IPS-18c (cell line): Measurements from ENCODE around the gene SLC9A8.

Experiments used
- H3K4me3 ChIP-seq: 2 replicates; pipeline ENCODE4 v1.7.0; 2013; ENCODE audit warnings: low read depth, mild to moderate bottlenecking, low read length, moderate library complexity; ENCODE audit not compliant: insufficient read depth
- H3K9me3 ChIP-seq: one replicate; pipeline ENCODE4 v1.6.1; 2013; ENCODE audit warnings: mild to moderate bottlenecking, low read length, moderate library complexity; ENCODE audit not compliant: control insufficient read depth, insufficient read depth

The SLC9A8 gene

GRCh38 chr20:49831022-49831769 is 18.6 kb downstream of the SLC9A8 start:
- H3K4me3 ChIP-seq = no peak overlapping the region
- no peaks in the 10 kb centered on the region for H3K9me3 ChIP-seq

GRCh38 chr20:49831770-49832631 is 19.4 kb downstream of the SLC9A8 start:
- Histone ChIP-seq H3K9me3 (no peaks in the 10 kb centered on the region), H3K4me3 (no peak overlapping the region)

DNA sequence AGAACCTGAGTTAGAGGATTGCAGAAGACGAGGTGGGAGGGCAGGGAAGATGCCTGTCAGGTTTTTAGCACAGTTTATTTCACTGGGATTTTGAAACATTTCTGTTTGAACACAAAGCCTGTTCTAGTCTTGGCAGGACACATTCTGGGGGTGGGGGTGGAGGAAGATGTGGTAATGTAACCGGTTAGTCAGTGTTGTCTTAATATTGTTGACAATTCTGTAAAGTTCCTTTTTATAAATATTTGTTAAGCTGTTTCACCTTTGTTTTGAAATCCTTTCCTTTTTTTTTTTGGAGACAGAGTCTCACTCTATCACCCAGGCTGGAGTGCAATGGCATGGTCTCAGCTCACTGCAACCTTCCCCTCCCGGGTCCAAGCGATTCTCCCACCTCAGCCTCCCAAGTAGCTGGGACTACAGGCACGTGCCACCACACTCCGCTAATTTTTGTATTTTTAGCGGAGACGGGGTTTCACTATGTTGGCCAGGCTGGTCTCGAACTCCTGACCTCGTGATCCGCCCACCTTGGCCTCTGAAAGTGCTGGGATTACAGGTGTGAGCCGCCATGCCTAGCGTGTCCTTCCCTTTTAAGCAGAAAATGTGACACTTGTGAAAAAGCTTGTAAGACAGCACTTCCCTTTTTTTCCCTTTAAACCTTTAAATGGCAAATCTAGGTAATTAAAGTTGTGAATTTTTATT is 20.2 kb downstream of the SLC9A8 start:
- H3K9me3 ChIP-seq = no peaks in the 10 kb centered on the region

GRCh38 chr20:49833483-49833882 is 20.9 kb downstream of the SLC9A8 start:
- Histone ChIP-seq H3K4me3 (no peak overlapping the region), H3K9me3 (no peaks in the 10 kb centered on the region)

More for the DNA sequence above, 20.2 kb downstream of the SLC9A8 start:
- H3K4me3 ChIP-seq = no peak overlapping the region

GRCh38 chr20:49835031-49835430 is 22.4 kb downstream of the SLC9A8 start:
- Histone ChIP-seq H3K4me3 (no peak overlapping the region), H3K9me3 (no peaks in the 10 kb centered on the region)

DNA sequence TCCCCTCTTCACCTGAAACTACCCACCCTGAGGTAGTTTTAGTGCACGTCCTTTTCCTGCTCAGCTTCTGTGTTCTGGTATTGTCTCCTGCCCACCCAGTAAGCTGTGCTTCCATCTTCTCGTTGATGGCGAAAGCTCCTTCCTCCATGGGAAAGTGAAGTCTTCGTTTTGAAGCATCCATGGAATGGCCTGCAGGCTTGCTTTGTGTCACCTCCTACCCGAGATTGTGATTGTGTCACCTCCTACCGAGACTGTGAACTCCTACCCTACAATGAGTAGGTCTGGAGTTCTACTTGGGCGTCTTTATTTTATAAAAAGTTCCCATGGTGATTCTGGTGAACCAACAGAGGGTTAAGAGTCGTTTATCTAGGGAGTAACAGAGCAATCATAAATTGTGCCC is 25.9 kb downstream of the SLC9A8 start:
- Histone ChIP-seq H3K9me3 (no peaks in the 10 kb centered on the region), H3K4me3 (no peak overlapping the region)

- no peak overlapping the region for H3K4me3 ChIP-seq
- H3K9me3 ChIP-seq = no peaks in the 10 kb centered on the region
These were observed 30.5 kb downstream of the SLC9A8 start for GRCh38 chr20:49843139-49843538.

DNA sequence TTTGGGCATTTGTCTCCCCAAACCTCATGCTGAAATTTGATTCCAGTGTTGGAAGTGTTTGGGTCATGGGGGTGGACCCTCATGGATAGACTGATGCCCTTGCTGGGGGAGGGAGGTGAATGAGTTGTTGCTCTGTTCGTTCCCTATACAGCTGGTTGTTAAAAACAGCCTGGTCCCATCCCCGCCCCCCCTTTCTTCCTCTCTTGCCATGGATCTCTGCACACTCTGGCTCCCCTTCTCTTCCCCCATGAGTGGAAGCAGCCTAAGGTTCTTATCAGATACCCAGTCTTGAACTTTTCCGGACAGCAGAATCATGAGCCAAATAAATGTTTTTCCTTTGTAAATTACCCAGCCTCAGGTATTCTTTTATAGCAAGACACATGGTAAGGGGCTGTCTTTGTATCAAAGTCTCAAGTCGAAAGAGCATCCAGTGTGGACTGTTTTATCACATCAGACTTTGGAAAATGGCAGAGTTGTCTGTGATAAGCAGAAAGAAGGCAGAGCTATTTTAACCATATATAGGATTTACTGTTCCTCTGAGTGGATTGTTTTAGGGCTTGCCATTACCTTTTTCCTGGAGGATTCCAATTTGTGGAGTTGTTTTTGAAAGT is 31.2 kb downstream of the SLC9A8 start:
- H3K4me3 ChIP-seq = no peak overlapping the region
- no peaks in the 10 kb centered on the region for H3K9me3 ChIP-seq

DNA sequence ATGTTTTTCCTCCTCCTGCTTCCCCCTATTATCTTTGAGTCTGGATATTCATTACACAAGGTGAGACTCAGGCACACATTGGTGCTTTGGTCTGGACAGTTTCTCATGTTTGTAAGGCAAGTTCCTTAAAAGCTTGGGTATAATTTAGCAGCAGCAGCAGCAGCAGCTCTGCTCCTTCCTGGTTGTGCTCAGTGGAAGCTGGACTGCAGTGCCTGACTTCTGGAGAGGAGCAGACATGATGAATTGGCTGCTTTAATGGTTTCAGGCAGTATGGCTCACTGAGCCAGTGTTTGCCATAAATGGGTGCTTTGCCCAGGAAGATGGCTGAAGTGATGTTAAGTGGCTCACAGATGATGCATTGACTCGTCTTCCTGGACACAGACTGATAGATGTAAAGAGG is 32.4 kb downstream of the SLC9A8 start:
- H3K4me3 ChIP-seq = no peak overlapping the region
- no peaks in the 10 kb centered on the region for H3K9me3 ChIP-seq

DNA sequence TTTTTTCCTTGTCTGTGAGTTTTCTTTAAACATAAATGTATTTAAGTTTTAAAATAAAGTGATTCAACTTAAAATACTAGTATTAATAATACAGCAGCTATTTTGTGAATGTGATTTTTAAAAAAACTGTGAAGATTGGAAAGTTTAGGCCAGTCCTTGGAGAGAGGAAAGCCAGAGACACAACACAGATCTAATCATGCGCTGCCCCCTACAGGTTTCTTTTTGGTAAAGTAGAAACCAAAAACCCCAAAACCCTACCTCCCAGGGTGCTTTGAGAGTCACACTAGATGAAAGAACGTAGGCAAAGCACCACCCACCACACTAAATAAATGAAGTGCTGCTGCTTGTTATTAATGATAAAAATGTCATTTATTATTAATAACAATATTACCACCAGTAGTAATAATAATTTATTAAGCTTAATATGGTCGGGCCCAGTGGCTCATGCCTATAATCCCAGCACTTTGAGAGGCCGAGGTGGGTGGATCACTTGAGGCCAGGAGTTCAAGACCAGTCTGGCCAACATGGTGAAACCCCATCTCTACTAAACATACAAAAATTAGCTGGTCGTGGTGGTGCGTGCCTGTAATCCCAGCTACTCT is 33.7 kb downstream of the SLC9A8 start:
- no peak overlapping the region for H3K4me3 ChIP-seq
- no peaks in the 10 kb centered on the region for H3K9me3 ChIP-seq

DNA sequence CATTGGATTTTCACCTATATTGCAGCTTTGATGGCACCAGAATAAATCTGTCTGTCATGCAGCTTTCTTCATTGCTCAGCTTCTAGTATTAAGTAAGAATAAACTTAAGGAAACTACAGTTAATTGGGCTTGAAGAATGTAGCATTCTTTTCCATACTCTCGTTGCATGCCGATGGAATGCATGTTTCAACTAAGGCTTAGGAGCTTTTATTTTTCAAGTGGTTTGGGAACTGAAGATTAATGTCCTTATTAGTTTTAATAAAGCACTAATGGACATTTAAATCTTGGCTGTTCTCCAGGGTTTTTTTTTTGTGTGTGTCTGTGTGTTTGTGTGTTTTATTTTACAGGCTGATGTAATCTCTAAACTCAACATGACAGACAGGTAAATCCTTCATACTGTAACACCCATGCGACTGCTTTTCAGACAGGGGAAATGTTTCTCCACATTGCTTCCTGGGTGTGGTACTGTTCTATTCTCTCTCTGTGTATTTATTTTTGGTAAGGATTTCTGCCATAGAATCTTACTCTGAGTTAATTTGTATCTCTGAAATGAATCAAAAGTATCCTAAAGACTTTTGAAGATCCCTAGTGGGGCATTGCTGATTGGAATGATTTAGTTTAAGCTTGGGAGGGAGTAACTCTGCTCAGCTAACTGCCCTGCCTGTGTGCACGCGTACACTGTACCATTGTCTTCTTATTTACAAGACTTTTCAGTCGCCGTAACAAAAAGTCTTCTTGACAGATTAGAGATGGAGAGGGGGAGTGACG is 38.0 kb downstream of the SLC9A8 start:
- H3K9me3 ChIP-seq = no peaks in the 10 kb centered on the region
- no peak overlapping the region for H3K4me3 ChIP-seq

GRCh38 chr20:49851231-49851705 is 38.6 kb downstream of the SLC9A8 start:
- no peaks in the 10 kb centered on the region for H3K9me3 ChIP-seq
- no peak overlapping the region for H3K4me3 ChIP-seq

- H3K4me3 ChIP-seq = no peak overlapping the region
- H3K9me3 ChIP-seq = no peaks in the 10 kb centered on the region
These were observed 39.4 kb downstream of the SLC9A8 start for GRCh38 chr20:49851991-49852390.

- Histone ChIP-seq H3K9me3 (no peaks in the 10 kb centered on the region), H3K4me3 (no peak overlapping the region)
These were observed 40.0 kb downstream of the SLC9A8 start for GRCh38 chr20:49852522-49853080.

DNA sequence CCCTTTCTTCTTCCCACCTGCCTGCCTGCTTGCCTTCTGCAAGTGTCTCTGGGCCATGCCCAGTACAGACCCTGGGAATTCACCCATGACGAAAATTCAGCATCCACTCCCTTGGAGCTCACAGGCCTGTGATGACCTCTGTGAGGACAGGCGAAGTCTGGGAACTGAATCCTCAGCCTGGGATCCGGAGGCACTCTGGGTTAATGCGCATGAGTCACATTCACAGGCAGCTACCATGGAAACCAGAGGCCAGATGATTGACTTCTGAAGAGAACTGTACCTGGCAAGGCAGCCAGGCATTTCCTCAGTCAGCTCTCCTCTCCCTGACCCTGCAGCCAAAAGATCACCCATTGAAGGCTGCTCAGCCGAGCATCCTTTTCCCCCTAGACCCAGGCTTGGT is 41.0 kb downstream of the SLC9A8 start:
- no peak overlapping the region for H3K4me3 ChIP-seq

More for the DNA sequence above, 41.0 kb downstream of the SLC9A8 start:
- H3K9me3 ChIP-seq = no peaks in the 10 kb centered on the region
